Renal pelvis (tissue), 4 donors: ENCODE data around the gene BDH1. TPM values are rescaled to one million over a fixed set of nuclear protein-coding genes. Genes with fewer than 3 reads are reported as not detected.
"Not testable (repeated sequence)": the region's sequence is repeated elsewhere in the genome, so short reads cannot be mapped to it uniquely, and the experiment has no call there.

Experiments
- DNase-seq: peaks from one replicate; pipeline ENCODE4 v3.0.0-alpha.2; 2013
- polyA plus RNA-seq, 3 donors: library from polyadenylated mRNA; unstranded; fragments of 120-200 nt; gene quantifications; one replicate each; pipeline ENCODE4 v1.2.1, GENCODE V29; 2013; ENCODE audit not compliant: insufficient read length in 3 of 3

BDH1 gene
- polyA plus RNA-seq, 3 donors, result 37.9 to 59.3 (median 58.9) TPM

GRCh38 chr3:197523526-197523925 lies 32.2 kb downstream of the BDH1 start:
- no peak for DNase-seq

- DNase-seq, result no peak
Observed at GRCh38 chr3:197522881-197523441, 32.8 kb downstream of the BDH1 start.

- no peak for DNase-seq
Observed at GRCh38 chr3:197522183-197522715, 33.5 kb downstream of the BDH1 start.

GRCh38 chr3:197521277-197522182 lies 34.2 kb downstream of the BDH1 start:
- DNase-seq, result no peak

GRCh38 chr3:197520311-197521276 lies 35.2 kb downstream of the BDH1 start:
- peak; percentile 59 for DNase-seq

GRCh38 chr3:197519801-197520211 lies 36.0 kb downstream of the BDH1 start:
- no peak for DNase-seq

GRCh38 chr3:197518881-197519421 lies 36.8 kb downstream of the BDH1 start:
- no peak for DNase-seq

- DNase-seq, result not testable (repeated sequence)
Observed at GRCh38 chr3:197517922-197518683, 37.7 kb downstream of the BDH1 start.

GRCh38 chr3:197516890-197517606 lies 38.7 kb downstream of the BDH1 start:
- DNase-seq, result not testable (repeated sequence)

GRCh38 chr3:197516517-197516889 lies 39.3 kb downstream of the BDH1 start:
- DNase-seq, result no peak

GRCh38 chr3:197514786-197515355 lies 40.9 kb downstream of the BDH1 start:
- no peak for DNase-seq

GRCh38 chr3:197513953-197514785 lies 41.6 kb downstream of the BDH1 start:
- no peak for DNase-seq

GRCh38 chr3:197512691-197513571 lies 42.8 kb downstream of the BDH1 start:
- no peak for DNase-seq

GRCh38 chr3:197511853-197512635 lies 43.7 kb downstream of the BDH1 start:
- DNase-seq, result no peak

- DNase-seq, result no peak
Observed at GRCh38 chr3:197511130-197511529, 44.6 kb downstream of the BDH1 start.

GRCh38 chr3:197510642-197511018 lies 45.1 kb downstream of the BDH1 start:
- DNase-seq, result no peak
